ENCODE results near the gene CCIN. TPM values are rescaled to one million over a fixed set of nuclear protein-coding genes. Genes with fewer than 3 reads are reported as not detected.
"Not testable (repeated sequence)": the region's sequence is repeated elsewhere in the genome, so short reads cannot be mapped to it uniquely, and the experiment has no call there.

Gene CCIN
- total RNA-seq, 1 donor from 2014 or later = not detected

GRCh38 chr9:36173861-36174260 lies 4.7 kb downstream of the CCIN start:
- no peak overlapping the region for H3K27ac Mint-ChIP-seq (ENCODE audit: unreplicated experiment)
- no peak for TF ChIP-seq CTCF (IDR thresholded peaks at IDR 0.05)
- no peak overlapping the region for H3K4me3 Mint-ChIP-seq (ENCODE audit: unreplicated experiment)
- H3K4me1 Mint-ChIP-seq (ENCODE audit: unreplicated experiment) = no peaks in the 10 kb centered on the region
- H3K9me3 Mint-ChIP-seq (ENCODE audit: unreplicated experiment) = no peaks in the 10 kb centered on the region
- no peak for DNase-seq (ENCODE audit: extremely low spot score, unreplicated experiment)
- no peaks in the 10 kb centered on the region for H3K27me3 Mint-ChIP-seq (ENCODE audit: unreplicated experiment)
- H3K36me3 Mint-ChIP-seq (ENCODE audit: unreplicated experiment) = no peaks in the 10 kb centered on the region

- H3K36me3 Mint-ChIP-seq (ENCODE audit: unreplicated experiment) = no peaks in the 10 kb centered on the region
Measured at GRCh38 chr9:36174271-36174670, 5.1 kb downstream of the CCIN start.

DNA sequence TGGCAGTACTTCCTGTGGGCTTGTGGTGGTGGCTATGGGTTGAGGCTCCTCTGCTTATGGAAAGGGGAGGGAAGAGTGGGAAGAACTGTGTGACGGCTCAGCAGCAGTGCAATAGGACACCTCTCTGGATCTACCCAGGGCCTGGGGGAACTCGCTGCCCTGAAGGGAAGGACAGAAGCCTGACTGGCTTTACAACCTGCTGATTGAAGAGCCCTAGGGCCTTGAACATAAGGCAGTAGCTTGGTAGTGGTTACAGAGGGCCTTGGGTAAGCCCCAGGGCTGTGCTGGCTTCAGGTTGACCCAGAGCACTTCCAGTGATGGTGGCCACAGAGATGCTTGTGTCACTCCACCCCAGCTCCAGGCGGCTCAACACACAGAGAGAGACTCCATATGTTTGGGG lies 5.5 kb downstream of the CCIN start:
- DNase-seq (ENCODE audit: extremely low spot score, unreplicated experiment) = no peak
- Mint-ChIP-seq H3K4me1 (ENCODE audit: unreplicated experiment) (no peaks in the 10 kb centered on the region), H3K27ac (ENCODE audit: unreplicated experiment) (no peak overlapping the region), H3K27me3 (ENCODE audit: unreplicated experiment) (peaks cover 2% of the 10 kb centered on the region), H3K36me3 (ENCODE audit: unreplicated experiment) (no peaks in the 10 kb centered on the region), H3K9me3 (ENCODE audit: unreplicated experiment) (no peaks in the 10 kb centered on the region), H3K4me3 (ENCODE audit: unreplicated experiment) (no peak overlapping the region)
- TF ChIP-seq CTCF (IDR thresholded peaks at IDR 0.05) = no peak

More at GRCh38 chr9:36174271-36174670, 5.1 kb downstream of the CCIN start:
- no peak for TF ChIP-seq CTCF (IDR thresholded peaks at IDR 0.05)
- DNase-seq (ENCODE audit: extremely low spot score, unreplicated experiment) = no peak
- H3K27me3 Mint-ChIP-seq (ENCODE audit: unreplicated experiment) = peaks cover 2% of the 10 kb centered on the region
- H3K4me3 Mint-ChIP-seq (ENCODE audit: unreplicated experiment) = no peak overlapping the region
- no peaks in the 10 kb centered on the region for H3K9me3 Mint-ChIP-seq (ENCODE audit: unreplicated experiment)
- H3K4me1 Mint-ChIP-seq (ENCODE audit: unreplicated experiment) = no peaks in the 10 kb centered on the region
- H3K27ac Mint-ChIP-seq (ENCODE audit: unreplicated experiment) = no peak overlapping the region

DNA sequence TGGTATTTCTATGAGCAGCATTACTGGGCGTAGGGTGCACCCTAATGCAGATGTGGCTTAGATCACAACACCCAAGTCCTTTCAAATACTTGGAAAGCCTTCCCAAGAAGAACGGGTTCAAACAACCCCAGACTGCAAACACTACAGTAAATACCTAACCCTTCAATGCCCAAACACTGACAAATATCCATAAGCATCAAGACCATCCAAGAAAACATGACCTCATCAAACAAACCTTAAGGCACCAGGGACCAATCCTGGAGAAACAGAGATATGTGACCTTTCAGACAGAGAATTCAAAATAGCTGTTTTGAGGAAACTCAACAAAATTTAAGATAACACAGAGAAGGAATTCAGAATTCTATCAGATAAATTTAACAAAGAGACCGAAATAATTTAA lies 6.0 kb downstream of the CCIN start:
- H3K27ac Mint-ChIP-seq (ENCODE audit: unreplicated experiment); H3K4me1 Mint-ChIP-seq (ENCODE audit: unreplicated experiment); DNase-seq (ENCODE audit: extremely low spot score, unreplicated experiment); H3K27me3 Mint-ChIP-seq (ENCODE audit: unreplicated experiment); H3K36me3 Mint-ChIP-seq (ENCODE audit: unreplicated experiment); H3K4me3 Mint-ChIP-seq (ENCODE audit: unreplicated experiment); H3K9me3 Mint-ChIP-seq (ENCODE audit: unreplicated experiment): not testable (repeated sequence)

- H3K9me3 Mint-ChIP-seq (ENCODE audit: unreplicated experiment); H3K4me3 Mint-ChIP-seq (ENCODE audit: unreplicated experiment); H3K36me3 Mint-ChIP-seq (ENCODE audit: unreplicated experiment); H3K27ac Mint-ChIP-seq (ENCODE audit: unreplicated experiment); DNase-seq (ENCODE audit: extremely low spot score, unreplicated experiment); H3K4me1 Mint-ChIP-seq (ENCODE audit: unreplicated experiment): not testable (repeated sequence)
- peaks cover 13% of the 10 kb centered on the region for H3K27me3 Mint-ChIP-seq (ENCODE audit: unreplicated experiment)
Measured at GRCh38 chr9:36176496-36176895, 7.3 kb downstream of the CCIN start.

DNA sequence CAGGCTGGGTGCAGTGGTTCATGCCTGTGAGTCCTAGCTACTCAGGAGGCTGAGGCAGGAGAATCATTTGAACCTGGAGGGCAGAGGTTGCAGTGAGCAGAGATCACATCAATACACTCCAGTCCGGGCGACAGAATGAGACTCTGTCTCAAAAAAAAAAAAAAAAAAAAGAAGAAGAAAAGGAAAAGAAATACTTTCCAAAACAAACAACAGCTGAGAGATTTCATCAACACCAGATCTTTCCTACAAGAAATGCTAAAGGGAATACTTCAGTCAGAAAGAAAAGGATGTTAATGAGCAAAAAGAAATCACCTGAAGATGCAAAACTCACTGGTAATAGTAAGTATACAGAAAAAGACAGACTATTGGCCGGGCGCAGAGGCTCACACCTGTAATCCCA lies 8.4 kb downstream of the CCIN start:
- no peak for DNase-seq (ENCODE audit: extremely low spot score, unreplicated experiment)
- H3K36me3 Mint-ChIP-seq (ENCODE audit: unreplicated experiment) = no peaks in the 10 kb centered on the region
- H3K27me3 Mint-ChIP-seq (ENCODE audit: unreplicated experiment) = peaks cover 13% of the 10 kb centered on the region
- no peak overlapping the region for H3K4me3 Mint-ChIP-seq (ENCODE audit: unreplicated experiment)
- no peak overlapping the region for H3K27ac Mint-ChIP-seq (ENCODE audit: unreplicated experiment)
- H3K4me1 Mint-ChIP-seq (ENCODE audit: unreplicated experiment) = no peaks in the 10 kb centered on the region
- no peak for TF ChIP-seq CTCF (IDR thresholded peaks at IDR 0.05)
- no peaks in the 10 kb centered on the region for H3K9me3 Mint-ChIP-seq (ENCODE audit: unreplicated experiment)

- DNase-seq (ENCODE audit: extremely low spot score, unreplicated experiment); H3K4me1 Mint-ChIP-seq (ENCODE audit: unreplicated experiment); H3K9me3 Mint-ChIP-seq (ENCODE audit: unreplicated experiment); H3K4me3 Mint-ChIP-seq (ENCODE audit: unreplicated experiment); H3K27ac Mint-ChIP-seq (ENCODE audit: unreplicated experiment); H3K36me3 Mint-ChIP-seq (ENCODE audit: unreplicated experiment): not testable (repeated sequence)
- peaks cover 13% of the 10 kb centered on the region for H3K27me3 Mint-ChIP-seq (ENCODE audit: unreplicated experiment)
Measured at GRCh38 chr9:36180243-36180642, 11.1 kb downstream of the CCIN start.
